K562 (cell line): ENCODE results near the gene ACAD8.

ENCODE experiments used
- ADNP ChIP-seq: fragments of 200-800 bp; sonication (Bioruptor generic); IDR thresholded peaks from 2 replicates; pipeline ENCODE4 v1.6.1; 2016; ENCODE audit warnings: missing genetic modification characterization, missing compliant biosample characterization
- KAT7 ChIP-seq: sonication (generic); formaldehyde crosslinking; IDR thresholded peaks from 2 replicates; pipeline ENCODE4 v1.8.0; 2022; ENCODE audit warnings: missing genetic modification reagents, mild to moderate bottlenecking, borderline replicate concordance
- MYC ChIP-seq, 2 experiments: fragments of 250-450 bp in 1 of 2; sonication (Bioruptor Pico) in 1 of 2; IDR thresholded peaks; 2 replicates each; pipeline versions ENCODE4 v1.5.1 to v1.6.1; 2012 to 2021; ENCODE audit warnings: low read depth in 2 of 2, borderline replicate concordance in 1 of 2, improper control_type of control experiment in 1 of 2, low read length in 1 of 2, mild to moderate bottlenecking in 1 of 2, moderate library complexity in 1 of 2
- YY1 ChIP-seq, 3 experiments: IDR thresholded peaks; 2 replicates each; pipeline ENCODE4 v1.6.1; 2011; ENCODE audit warnings: low read length in 2 of 3, mild to moderate bottlenecking in 2 of 3, moderate library complexity in 2 of 3, borderline replicate concordance in 1 of 3, control low read depth in 1 of 3, low read depth in 1 of 3; ENCODE audit not compliant: insufficient read depth in 3 of 3, insufficient replicate concordance in 2 of 3, control insufficient read depth in 1 of 3, insufficient read length in 1 of 3; ENCODE audit errors: extremely low read depth in 1 of 3

DNA sequence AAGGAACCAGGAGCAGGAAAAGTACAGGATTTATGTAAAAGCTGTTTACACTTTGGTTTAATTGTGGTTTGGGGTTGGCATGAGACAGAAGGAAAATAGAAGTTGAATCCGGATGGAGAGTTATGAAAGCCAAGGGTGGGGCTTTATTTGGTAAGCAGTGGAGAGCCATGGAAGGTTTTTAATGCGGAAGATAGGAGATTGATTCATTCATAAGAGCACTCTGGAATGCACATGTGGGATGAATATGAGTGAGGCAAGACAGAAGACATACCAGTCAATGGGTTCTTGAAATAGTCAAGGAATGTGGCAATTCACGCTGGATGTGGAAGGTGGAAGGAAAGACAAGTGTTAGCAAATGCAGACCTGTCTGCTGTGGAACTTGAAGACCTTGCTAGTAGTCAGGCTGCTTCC lies 13.5 kb downstream of the ACAD8 start:
- TF ChIP-seq YY1 (IDR thresholded peaks at IDR 0.05; ENCODE audit: borderline replicate concordance in 1 of 3, control insufficient read depth in 1 of 3, extremely low read depth in 1 of 3, insufficient read depth in 3 of 3, insufficient read length in 1 of 3, insufficient replicate concordance in 2 of 3, low read depth in 1 of 3, low read length in 2 of 3) (no peak), ADNP (no peak), MYC (IDR thresholded peaks at IDR 0.05; ENCODE audit: low read depth, low read length) (no peak), MYC (CRISPR knock-in tag; IDR thresholded peaks at IDR 0.05; ENCODE audit: borderline replicate concordance, low read depth) (no peak), KAT7 (no peak)
